Measurements from ENCODE around the gene LANCL3. TPM values are rescaled to one million over a fixed set of nuclear protein-coding genes. Genes with fewer than 3 reads are reported as not detected.
"Not testable (repeated sequence)": the region's sequence is repeated elsewhere in the genome, so short reads cannot be mapped to it uniquely, and the experiment has no call there.

The LANCL3 gene
- 0.11 and 0.16 TPM in 2 replicates for total RNA-seq

DNA sequence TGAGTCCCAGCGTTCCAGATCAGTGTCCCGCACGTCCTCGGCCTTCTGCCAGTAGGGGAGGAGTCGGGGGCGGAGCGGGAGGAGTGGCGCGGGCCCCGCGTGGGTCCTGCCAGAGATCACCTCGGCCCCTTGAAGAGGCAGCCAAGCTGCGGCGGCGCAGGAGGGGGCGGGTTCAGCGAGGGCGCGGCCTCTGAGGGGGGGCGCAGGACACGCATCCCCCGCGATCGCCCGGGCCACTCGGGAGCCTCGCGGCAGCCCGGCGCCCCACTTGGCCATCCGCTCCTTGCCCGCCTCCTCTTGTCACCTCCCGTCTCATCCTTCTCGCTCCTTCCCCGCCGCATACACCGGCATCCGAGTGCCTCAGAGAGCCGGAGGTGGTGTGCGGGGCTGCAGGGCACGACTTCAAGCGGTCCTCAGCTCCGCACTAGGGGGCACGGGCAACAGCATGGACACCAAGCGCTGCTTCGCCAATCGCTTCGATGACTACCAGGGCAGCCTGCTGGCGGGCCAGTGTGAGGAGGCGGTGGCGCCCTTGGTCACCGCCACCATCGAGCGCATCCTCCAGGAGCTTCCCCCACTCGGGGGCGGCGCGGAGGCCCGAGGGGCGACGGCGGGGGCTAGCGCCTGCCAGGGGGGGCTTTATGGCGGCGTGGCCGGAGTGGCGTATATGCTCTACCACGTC is at the start of gene LANCL3:
Gene LANCL3, plus strand, starts transcription at position 236 of the 682 bp plus-strand sequence. Its CDS starts 210 bp downstream, at position 446.
- Mint-ChIP-seq H3K4me3 (ENCODE audit: low read depth) (peak within 1 kb of the TSS; percentile 87), H3K27me3 (ENCODE audit: low read depth) (peaks cover 15% of the 10 kb centered on the region)
- not testable (repeated sequence) for H3K36me3 Mint-ChIP-seq (ENCODE audit: low read depth); H3K4me1 Mint-ChIP-seq (ENCODE audit: low read depth); DNase-seq (ENCODE audit: low spot score); H3K9me3 Mint-ChIP-seq; H3K27ac Mint-ChIP-seq
- intact Hi-C loops (cut with micrococcal nuclease) = loop anchor here (10.0 kb wide), 1 partner anchor 113 kb away; the partner anchor contains the start of gene XK

DNA sequence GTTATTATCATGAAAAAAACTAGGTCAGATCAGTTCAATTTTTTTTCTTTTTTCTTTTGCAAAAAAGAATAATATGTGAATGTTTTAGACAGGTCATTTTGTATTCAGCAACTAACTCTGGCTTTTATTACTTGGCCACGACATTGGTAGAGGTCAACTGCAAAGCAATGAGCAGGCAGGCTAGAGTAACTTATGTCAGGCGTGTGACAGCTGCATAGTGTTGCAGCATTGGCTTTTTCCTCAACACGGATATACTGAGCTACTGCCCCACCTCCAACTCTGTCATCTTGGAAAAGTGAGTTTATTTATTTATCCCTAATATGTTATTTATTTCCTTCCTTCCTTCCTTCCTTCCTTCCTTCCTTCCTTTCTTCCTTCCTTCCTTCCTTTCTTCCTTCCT is 47.8 kb upstream of the LANCL3 start:
- intact Hi-C loops (cut with micrococcal nuclease); H3K36me3 Mint-ChIP-seq (ENCODE audit: low read depth); H3K4me1 Mint-ChIP-seq (ENCODE audit: low read depth); DNase-seq (ENCODE audit: low spot score); H3K4me3 Mint-ChIP-seq (ENCODE audit: low read depth); H3K27ac Mint-ChIP-seq; H3K9me3 Mint-ChIP-seq; H3K27me3 Mint-ChIP-seq (ENCODE audit: low read depth): not testable (repeated sequence)

DNA sequence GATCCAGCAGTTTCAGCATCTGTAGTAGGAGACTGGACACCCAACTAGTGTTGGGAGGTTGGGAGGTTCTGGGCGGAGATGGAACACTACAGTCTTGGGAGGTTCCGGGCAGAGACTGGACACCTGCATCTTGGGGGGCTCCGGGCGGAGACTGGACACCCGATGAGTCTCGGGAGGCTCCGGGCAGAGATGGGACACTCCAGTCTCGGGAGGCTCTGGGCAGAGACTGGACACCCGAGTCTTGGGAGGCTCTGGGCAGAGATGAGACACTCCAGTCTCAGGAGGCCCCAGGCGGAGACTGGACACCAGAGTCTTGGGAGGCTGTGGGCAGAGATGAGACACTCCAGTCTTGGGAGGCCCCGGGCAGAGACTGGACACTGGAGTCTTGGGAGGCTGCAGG is 29.5 kb upstream of the LANCL3 start:
- Mint-ChIP-seq H3K27me3 (ENCODE audit: low read depth) (no peaks in the 10 kb centered on the region), H3K9me3 (no peaks in the 10 kb centered on the region), H3K4me3 (ENCODE audit: low read depth) (no peak overlapping the region), H3K27ac (no peak overlapping the region), H3K4me1 (ENCODE audit: low read depth) (no peaks in the 10 kb centered on the region), H3K36me3 (ENCODE audit: low read depth) (no peaks in the 10 kb centered on the region)
- intact Hi-C loops (cut with micrococcal nuclease) = no loop called here
- DNase-seq (ENCODE audit: low spot score) = no peak

DNA sequence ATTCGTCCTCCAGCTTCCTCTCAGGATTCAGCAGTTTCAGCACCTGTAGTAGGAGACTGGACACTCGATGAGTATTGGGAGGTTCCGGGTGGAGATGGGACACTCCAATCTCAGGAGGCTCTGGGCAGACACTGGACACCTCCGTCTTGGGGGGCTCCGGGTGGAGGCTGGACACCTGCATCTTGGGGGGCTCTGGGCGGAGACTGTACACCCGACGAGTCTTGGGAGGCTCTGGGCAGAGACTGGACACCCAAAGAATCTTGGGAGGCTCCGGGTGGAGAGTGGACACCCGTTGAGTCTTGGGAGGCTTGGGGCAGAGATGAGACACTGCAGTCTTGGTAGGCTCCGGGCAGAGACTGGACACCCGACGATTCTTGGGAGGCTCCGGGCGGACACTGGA is 28.7 kb upstream of the LANCL3 start:
- Mint-ChIP-seq H3K9me3 (no peaks in the 10 kb centered on the region), H3K4me3 (ENCODE audit: low read depth) (no peak overlapping the region), H3K27me3 (ENCODE audit: low read depth) (no peaks in the 10 kb centered on the region), H3K27ac (no peak overlapping the region), H3K4me1 (ENCODE audit: low read depth) (no peaks in the 10 kb centered on the region), H3K36me3 (ENCODE audit: low read depth) (no peaks in the 10 kb centered on the region)
- intact Hi-C loops (cut with micrococcal nuclease) = no loop called here
- no peak for DNase-seq (ENCODE audit: low spot score)

DNA sequence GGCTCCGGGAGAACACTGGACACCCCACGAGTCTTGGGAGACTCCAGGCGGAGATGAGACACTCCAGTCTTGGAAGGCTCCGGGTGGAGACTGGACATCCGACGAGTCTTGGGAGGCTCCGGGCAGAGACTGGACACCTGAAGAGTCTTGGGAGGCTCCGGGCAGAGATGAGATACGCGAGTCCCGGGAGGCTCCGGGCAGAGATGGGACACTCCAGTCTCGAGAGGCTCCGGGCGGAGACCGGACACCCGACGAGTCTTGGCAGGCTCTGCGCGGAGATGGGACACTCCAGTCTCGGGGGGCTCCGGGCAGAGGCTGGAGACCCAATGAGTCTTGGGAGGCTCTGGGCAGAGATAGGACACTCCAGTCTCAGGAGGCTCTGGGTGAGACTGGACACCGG is 28.1 kb upstream of the LANCL3 start:
- intact Hi-C loops (cut with micrococcal nuclease) = no loop called here
- no peak overlapping the region for H3K27ac Mint-ChIP-seq
- H3K27me3 Mint-ChIP-seq (ENCODE audit: low read depth) = no peaks in the 10 kb centered on the region
- no peaks in the 10 kb centered on the region for H3K4me1 Mint-ChIP-seq (ENCODE audit: low read depth)
- H3K9me3 Mint-ChIP-seq = no peaks in the 10 kb centered on the region
- H3K36me3 Mint-ChIP-seq (ENCODE audit: low read depth) = no peaks in the 10 kb centered on the region
- no peak overlapping the region for H3K4me3 Mint-ChIP-seq (ENCODE audit: low read depth)
- no peak for DNase-seq (ENCODE audit: low spot score)

DNA sequence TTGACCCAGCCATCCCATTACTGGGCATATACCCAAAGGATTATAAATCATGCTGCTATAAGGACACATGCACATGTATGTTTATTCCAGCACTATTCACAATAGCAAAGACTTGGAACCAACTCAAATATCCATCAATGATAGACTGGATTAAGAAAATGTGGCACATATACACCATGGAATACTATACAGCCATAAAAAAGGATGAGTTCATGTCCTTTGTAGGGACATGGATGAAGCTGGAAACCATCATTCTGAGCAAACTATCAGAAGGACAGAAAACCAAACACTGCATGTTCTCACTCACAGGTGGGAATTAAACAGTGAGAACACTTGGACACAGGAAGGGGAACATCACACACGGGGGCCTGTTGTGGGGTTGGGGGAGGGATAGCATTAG is 26.9 kb upstream of the LANCL3 start:
- H3K9me3 Mint-ChIP-seq; H3K4me3 Mint-ChIP-seq (ENCODE audit: low read depth); DNase-seq (ENCODE audit: low spot score); H3K36me3 Mint-ChIP-seq (ENCODE audit: low read depth); intact Hi-C loops (cut with micrococcal nuclease); H3K4me1 Mint-ChIP-seq (ENCODE audit: low read depth); H3K27ac Mint-ChIP-seq; H3K27me3 Mint-ChIP-seq (ENCODE audit: low read depth): not testable (repeated sequence)

DNA sequence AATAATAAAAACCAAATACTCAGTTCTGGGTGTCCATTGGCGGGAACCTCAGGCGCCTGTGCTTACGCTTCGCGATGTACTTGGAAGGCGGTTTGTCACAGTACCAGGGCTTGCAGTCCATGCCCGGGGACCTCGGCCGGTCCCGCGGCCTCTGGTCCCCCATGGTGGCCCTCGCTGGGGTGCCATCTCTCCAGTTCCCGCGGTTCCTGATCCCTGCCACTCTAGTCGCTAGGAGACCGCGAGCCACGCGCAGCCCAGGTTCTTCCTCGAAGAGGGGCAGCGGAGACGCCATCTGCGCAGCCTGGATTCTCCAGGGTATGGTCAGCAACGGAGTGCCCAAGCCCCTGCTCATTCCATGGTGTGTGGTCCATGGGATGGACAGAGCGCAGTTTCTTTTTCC is 26.4 kb upstream of the LANCL3 start:
- no peak for DNase-seq (ENCODE audit: low spot score)
- Mint-ChIP-seq H3K36me3 (ENCODE audit: low read depth) (no peaks in the 10 kb centered on the region), H3K27ac (no peak overlapping the region), H3K4me1 (ENCODE audit: low read depth) (no peaks in the 10 kb centered on the region), H3K4me3 (ENCODE audit: low read depth) (no peak overlapping the region), H3K27me3 (ENCODE audit: low read depth) (no peaks in the 10 kb centered on the region), H3K9me3 (no peaks in the 10 kb centered on the region)
- intact Hi-C loops (cut with micrococcal nuclease) = no loop called here

DNA sequence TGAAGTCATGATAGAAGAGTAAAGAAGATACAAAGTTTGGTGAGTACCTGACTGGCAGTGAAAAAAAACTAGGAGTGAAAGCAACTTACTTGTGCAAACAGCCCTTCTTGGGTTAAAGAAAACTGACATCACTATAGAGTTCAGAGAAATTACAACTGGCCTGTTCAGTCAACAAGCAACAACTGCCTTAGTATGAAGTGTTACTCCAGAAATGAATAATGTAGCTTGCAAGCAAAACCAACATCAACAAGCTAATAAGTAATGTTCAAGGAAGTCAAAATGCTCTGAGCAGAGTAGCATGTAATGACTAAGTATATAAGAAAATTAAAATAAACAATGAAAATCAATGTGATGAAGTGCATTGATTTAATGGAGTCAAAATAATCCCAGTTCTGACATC is 21.8 kb upstream of the LANCL3 start:
- H3K4me3 Mint-ChIP-seq (ENCODE audit: low read depth); H3K27ac Mint-ChIP-seq; H3K27me3 Mint-ChIP-seq (ENCODE audit: low read depth); DNase-seq (ENCODE audit: low spot score); H3K9me3 Mint-ChIP-seq; intact Hi-C loops (cut with micrococcal nuclease); H3K36me3 Mint-ChIP-seq (ENCODE audit: low read depth); H3K4me1 Mint-ChIP-seq (ENCODE audit: low read depth): not testable (repeated sequence)

DNA sequence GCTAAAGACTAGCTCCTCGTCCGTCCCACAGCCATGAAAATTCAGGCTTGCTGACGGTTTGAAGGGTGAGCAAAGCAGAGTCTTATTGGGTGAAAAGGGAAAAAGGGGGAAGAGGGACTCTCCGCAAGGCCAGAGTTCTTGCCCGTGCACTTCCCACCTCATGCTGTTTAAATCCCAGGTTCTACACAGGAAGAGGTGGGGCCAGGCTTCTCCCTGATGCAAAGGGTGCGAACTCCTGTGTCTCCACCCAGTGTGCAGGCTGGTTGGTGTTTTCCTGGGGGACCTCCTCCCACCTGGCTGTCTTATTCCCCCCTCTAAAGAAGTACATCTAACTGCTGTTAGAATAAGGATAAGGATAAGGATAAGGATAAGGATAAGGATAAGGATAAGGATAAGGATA is 18.0 kb upstream of the LANCL3 start:
- no peaks in the 10 kb centered on the region for H3K9me3 Mint-ChIP-seq
- intact Hi-C loops (cut with micrococcal nuclease) = no loop called here
- no peaks in the 10 kb centered on the region for H3K4me1 Mint-ChIP-seq (ENCODE audit: low read depth)
- H3K27ac Mint-ChIP-seq = no peak overlapping the region
- no peaks in the 10 kb centered on the region for H3K27me3 Mint-ChIP-seq (ENCODE audit: low read depth)
- DNase-seq (ENCODE audit: low spot score) = no peak
- no peaks in the 10 kb centered on the region for H3K36me3 Mint-ChIP-seq (ENCODE audit: low read depth)
- no peak overlapping the region for H3K4me3 Mint-ChIP-seq (ENCODE audit: low read depth)

DNA sequence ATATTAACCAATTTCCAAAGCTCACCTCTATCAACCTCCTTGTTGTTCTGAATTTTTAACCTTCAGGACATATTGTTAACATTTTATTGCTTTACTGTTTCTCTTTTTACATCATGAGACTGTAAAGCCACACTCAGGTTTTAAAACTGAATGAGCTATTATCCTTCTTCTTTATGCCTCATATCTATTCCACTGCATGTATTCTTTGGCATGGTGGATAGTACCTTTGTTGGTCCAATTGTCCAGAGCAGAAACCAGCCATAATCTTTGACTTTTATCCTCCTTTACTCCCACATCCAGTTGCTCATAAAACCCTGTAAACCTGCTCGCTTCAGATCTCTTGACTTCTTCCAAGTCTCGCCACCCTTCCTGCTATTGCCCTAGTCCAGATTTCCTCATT is 6.2 kb upstream of the LANCL3 start:
- H3K36me3 Mint-ChIP-seq (ENCODE audit: low read depth); DNase-seq (ENCODE audit: low spot score); H3K4me3 Mint-ChIP-seq (ENCODE audit: low read depth); H3K27me3 Mint-ChIP-seq (ENCODE audit: low read depth); intact Hi-C loops (cut with micrococcal nuclease); H3K27ac Mint-ChIP-seq; H3K9me3 Mint-ChIP-seq; H3K4me1 Mint-ChIP-seq (ENCODE audit: low read depth): not testable (repeated sequence)

DNA sequence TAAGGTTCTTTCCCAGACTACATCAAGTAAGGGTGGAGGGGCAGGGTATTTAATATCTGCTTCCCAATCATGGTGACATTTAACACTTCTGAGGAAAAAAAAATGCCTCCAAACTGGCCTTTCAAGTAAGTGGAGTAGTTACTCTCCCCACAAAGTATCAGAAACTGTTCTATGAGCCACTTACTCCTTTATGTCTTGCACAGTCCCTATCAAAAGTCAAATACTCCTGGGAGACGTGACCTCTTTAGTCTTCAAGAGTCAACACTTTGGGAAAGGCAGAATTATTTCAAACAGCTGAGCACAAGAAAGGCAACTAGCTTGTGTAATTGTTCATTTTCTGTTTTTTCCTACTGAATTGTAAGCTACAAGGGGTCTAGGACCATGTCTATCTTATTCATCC is 1.1 kb upstream of the LANCL3 start:
- H3K9me3 Mint-ChIP-seq; H3K36me3 Mint-ChIP-seq (ENCODE audit: low read depth); H3K27ac Mint-ChIP-seq; H3K4me1 Mint-ChIP-seq (ENCODE audit: low read depth); DNase-seq (ENCODE audit: low spot score); H3K4me3 Mint-ChIP-seq (ENCODE audit: low read depth): not testable (repeated sequence)
- peaks cover 16% of the 10 kb centered on the region for H3K27me3 Mint-ChIP-seq (ENCODE audit: low read depth)
- intact Hi-C loops (cut with micrococcal nuclease) = loop anchor here (10.0 kb wide), 1 partner anchor 114 kb away; the partner anchor contains the start of gene XK

DNA sequence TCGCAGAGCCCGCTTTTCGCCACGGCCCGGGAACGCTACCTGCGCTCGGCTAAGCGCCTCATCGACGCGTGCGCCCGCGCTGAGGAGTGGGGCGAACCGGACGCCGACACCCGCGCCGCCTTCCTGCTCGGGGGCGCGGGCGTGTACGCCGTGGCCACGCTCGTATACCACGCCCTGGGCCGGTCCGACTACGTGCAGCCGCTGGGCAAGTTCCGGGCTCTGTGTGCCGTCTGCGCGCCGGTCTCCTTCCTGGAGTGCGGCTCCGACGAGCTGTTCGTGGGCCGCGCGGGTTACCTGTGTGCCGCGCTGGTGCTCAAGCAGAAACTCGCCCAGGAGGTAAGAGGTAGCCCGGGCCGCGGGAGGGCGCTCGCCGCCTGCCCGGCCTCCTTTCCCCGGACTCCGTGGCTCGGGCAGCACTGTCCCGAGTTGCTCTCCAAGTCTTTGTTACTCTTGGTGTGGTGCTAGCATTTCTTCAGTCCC is 687 bp downstream of the LANCL3 start:
- Mint-ChIP-seq H3K27me3 (ENCODE audit: low read depth) (peaks cover 13% of the 10 kb centered on the region), H3K4me3 (ENCODE audit: low read depth) (peak overlapping the region; percentile 87)
- intact Hi-C loops (cut with micrococcal nuclease) = loop anchor here (10.0 kb wide), 1 partner anchor 113 kb away; the partner anchor contains the start of gene XK
- H3K36me3 Mint-ChIP-seq (ENCODE audit: low read depth); H3K27ac Mint-ChIP-seq; H3K4me1 Mint-ChIP-seq (ENCODE audit: low read depth); H3K9me3 Mint-ChIP-seq: not testable (repeated sequence)
- DNase-seq (ENCODE audit: low spot score) = peak; percentile 10

DNA sequence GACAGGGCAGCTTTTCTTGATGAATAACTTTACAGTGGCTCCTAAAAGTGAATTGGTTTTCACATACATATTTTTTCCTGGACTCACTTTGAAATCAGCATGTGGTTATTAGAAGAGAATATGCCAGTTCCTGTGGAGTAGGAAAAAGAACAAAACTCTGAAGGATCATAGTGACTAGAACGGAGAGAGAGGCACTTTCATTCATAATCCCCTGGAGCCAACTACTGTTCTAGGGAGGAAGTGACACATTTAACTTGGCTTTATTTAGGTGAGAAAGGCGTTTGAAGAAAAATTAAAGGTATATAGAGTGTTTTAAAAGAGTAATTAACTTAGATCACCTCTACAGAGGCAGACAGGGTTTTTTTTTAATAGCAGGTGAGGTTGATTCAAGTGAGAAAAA is 1.7 kb downstream of the LANCL3 start:
- Mint-ChIP-seq H3K4me3 (ENCODE audit: low read depth) (peak overlapping the region; percentile 87), H3K27me3 (ENCODE audit: low read depth) (peaks cover 10% of the 10 kb centered on the region)
- not testable (repeated sequence) for H3K4me1 Mint-ChIP-seq (ENCODE audit: low read depth); H3K27ac Mint-ChIP-seq; DNase-seq (ENCODE audit: low spot score); H3K9me3 Mint-ChIP-seq; H3K36me3 Mint-ChIP-seq (ENCODE audit: low read depth)
- intact Hi-C loops (cut with micrococcal nuclease) = loop anchor here (10.0 kb wide), 1 partner anchor 112 kb away; the partner anchor contains the start of gene XK

Data from activated T-helper 2 cell treated with anti-CD3 and anti-CD28 coated beads, Interferon-gamma antibody, Interleukin-2, Interleukin-4, amounts not matched to agents 10 μg/mL and 5 μg/mL and 100 μg/mL, durations not matched to agents 14 hours and 24 hours and 36 hours (primary cell).